GM19324 (cell line): ENCODE data around the gene CEP41.

Experiments used
- ATAC-seq: cut with Tn5 transposase; IDR thresholded peaks from one replicate; pipeline ENCODE4 v1.9.1; 2021; ENCODE audit warnings: mild to moderate bottlenecking, moderate library complexity; ENCODE audit not compliant: unreplicated experiment, low FRiP score

The CEP41 gene

DNA sequence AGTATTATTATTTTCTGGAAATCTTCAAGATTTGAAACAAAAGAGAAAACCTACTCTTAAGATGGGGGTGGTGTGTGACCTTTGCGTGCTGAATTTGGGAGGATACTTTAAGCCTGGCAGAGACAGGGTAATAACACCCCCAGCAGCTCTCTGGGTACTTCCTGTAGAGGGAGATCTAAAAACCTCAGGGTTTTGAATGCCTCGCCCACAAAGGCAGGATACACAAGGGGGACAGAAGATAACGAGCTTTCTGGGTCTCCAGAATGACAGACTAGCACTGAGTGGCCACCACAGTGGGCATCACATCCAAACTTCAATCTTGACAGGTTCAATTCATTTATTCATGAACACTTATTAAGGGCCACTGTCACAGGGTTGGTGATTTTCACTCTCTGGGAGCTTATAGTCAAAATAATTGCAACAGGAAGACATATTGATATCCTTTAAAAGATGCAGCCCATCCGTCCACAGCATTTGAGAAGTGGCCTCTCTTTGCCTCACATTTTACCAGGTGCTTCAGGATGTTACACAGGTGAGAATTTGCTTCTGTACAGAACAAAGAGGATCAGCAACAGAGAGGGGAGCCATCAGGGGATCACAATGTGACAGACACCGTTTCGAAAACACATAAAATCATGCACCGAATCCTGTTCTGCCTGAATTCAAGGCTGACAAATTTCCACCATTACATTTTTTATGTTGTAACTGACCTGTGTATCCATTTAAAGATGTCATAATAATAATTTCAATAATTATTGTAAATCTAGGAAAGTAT, 46.2 kb downstream of the CEP41 start:
- ATAC-seq, result no peak

- ATAC-seq, result no peak
Observed at GRCh38 chr7:130393841-130394411, 46.9 kb downstream of the CEP41 start.

DNA sequence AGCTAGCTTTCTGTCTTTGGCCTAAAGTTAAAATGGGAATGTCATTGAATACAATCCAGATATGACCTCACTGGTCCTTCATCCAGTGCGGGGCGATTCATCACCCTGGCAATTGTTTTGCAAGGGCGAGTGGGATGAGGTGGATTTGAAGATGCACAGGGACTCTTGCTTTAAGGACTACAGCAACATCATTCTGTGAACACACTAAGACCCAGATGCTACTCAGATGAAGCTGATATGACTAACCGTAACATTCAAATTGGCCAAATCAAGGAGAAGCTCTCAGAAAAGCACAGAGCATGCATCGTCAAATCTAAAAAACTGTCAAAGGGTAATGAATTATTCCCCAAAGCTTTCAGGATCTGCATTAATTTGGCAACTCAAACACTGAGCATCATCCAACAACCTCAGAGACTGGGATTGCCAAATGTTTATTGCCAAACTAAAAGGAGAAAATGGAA, 47.7 kb downstream of the CEP41 start:
- no peak for ATAC-seq

DNA sequence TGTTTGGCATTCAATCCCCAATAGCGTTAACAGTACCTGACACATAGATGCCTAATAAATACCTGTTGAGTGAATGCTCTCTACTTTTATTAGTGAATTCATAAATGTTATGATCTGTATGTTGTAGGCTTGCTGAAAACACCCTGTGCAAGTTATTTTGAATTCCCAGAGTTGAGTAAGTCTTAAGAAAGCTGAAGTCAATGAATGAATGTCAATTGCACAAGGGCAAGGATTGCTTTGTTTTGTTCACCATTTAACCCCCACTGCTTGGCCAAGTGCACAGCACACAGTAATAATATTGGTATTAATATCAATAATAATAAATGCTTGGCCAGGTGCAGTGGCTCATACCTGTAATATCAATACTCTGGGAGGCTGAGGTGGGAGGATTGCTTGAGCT, 50.3 kb downstream of the CEP41 start:
- no peak for ATAC-seq

GRCh38 chr7:130388671-130389070, 52.1 kb downstream of the CEP41 start:
- no peak for ATAC-seq

DNA sequence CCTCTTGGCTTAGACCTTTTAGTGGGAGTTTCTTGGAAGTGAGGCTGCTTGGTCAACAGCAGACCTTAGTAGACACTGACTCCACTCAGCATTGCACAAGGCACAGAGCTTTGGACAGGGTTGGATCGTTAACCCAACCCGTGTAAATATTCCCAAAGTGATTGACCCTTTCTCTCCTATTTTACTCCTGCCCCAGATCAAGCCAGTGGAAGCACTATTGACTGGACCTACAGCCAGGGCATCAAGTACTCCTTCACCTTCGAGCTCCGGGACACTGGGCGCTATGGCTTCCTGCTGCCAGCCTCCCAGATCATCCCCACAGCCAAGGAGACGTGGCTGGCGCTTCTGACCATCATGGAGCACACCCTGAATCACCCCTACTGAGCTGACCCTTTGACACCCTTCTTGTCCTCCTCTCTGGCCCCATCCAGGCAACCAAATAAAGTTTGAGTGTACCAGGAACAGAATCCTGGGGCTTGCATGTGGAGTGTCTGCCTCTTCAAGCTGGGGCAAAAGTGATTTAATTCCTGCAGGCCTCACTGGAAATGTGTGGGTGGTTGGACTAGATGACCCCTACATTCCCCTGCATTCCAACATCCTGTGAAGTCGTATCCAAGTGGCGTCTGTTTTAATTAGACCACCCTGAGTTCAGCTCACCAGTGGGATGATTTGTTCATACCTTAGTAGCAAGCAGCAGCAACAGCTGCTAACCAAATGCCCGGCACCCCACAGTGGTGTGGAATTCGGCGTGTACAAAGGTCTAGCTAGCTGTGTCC, 53.0 kb downstream of the CEP41 start:
- no peak for ATAC-seq

GRCh38 chr7:130387306-130387627, 53.5 kb downstream of the CEP41 start:
- ATAC-seq, result no peak

GRCh38 chr7:130386876-130387275, 53.9 kb downstream of the CEP41 start:
- no peak for ATAC-seq

DNA sequence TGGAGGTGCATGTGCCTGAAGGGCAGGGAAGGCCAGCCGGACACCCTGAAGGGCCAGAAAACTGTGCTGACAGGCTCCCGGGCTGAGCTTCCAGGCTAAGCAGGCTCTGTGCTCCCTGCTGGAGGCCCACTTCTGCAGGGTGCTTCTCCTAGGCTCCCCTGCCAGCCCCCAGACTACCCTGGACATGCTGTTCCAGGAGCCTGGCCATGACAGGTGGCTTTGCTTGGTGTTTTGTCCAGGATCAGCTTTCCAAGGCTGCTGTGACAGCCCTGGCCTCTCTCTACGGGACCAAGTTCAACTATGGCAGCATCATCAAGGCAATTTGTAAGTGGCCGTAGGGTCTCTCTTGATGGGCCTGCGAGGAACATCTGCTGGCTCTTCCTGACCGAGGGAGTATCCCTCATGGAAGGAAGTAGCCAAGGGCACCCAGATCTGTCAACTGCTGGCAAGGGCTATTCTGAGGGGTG, 55.2 kb downstream of the CEP41 start:
- ATAC-seq, result no peak

- no peak for ATAC-seq
Observed at GRCh38 chr7:130384841-130385599, 55.8 kb downstream of the CEP41 start.

- no peak for ATAC-seq
Observed at GRCh38 chr7:130384371-130384801, 56.4 kb downstream of the CEP41 start.

GRCh38 chr7:130383187-130383980, 57.4 kb downstream of the CEP41 start:
- no peak for ATAC-seq

GRCh38 chr7:130381468-130382312, 59.1 kb downstream of the CEP41 start:
- no peak for ATAC-seq

- no peak for ATAC-seq
Observed at GRCh38 chr7:130380861-130381455, 59.9 kb downstream of the CEP41 start.

- ATAC-seq, result no peak
Observed at GRCh38 chr7:130379921-130380860, 60.6 kb downstream of the CEP41 start, which contains the start of gene CPA1. Gene CPA1, plus strand, starts transcription at chr7:130380494. Its CDS starts 27 bp downstream, at chr7:130380521.

- no peak for ATAC-seq
Observed at GRCh38 chr7:130379532-130379920, 61.3 kb downstream of the CEP41 start.

DNA sequence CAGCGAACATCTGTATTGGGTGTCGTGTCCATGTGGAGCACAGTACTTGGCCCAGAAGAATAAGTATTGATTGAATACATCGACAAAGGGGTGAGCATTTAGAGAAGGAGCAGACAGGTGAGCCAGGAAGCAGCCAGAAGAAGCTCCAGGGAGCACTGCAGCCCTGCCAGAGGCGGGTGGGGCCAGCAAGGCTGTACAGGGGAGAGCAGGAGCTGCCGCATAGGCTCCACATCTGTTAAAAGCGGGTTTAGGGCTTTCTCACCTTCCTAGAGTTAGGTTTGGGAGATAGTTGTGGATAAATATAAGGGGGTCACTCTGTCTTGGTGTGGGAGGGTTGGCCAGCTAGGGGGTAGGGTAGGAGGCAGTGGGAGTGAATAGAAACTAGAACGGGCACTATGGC, 61.8 kb downstream of the CEP41 start:
- no peak for ATAC-seq
